Endodermal cell (in vitro differentiated cells): ENCODE data around the gene TSNAX. TPM values are rescaled to one million over a fixed set of nuclear protein-coding genes. Genes with fewer than 3 reads are reported as not detected.

ENCODE experiments used
- DNase-seq: peaks from one replicate; pipeline ENCODE4 v3.0.0-alpha.2; 2017
- H3K27ac ChIP-seq: 2 replicates; pipeline ENCODE4 v1.5.1; 2013; ENCODE audit warnings: mild to moderate bottlenecking, low read depth, low read length, moderate library complexity
- H3K27me3 ChIP-seq: 2 replicates; pipeline ENCODE4 v1.6.1; 2013; ENCODE audit warnings: mild to moderate bottlenecking, low read length, moderate library complexity; ENCODE audit not compliant: insufficient read depth, control insufficient read depth, poor library complexity, severe bottlenecking
- H3K36me3 ChIP-seq: 2 replicates; pipeline ENCODE4 v1.7.0; 2013; ENCODE audit warnings: mild to moderate bottlenecking, low read length, moderate library complexity; ENCODE audit not compliant: control insufficient read depth, insufficient read depth
- H3K4me1 ChIP-seq: one replicate; pipeline ENCODE4 v1.7.0; 2013; ENCODE audit warnings: low read length; ENCODE audit not compliant: control insufficient read depth, insufficient read depth
- H3K4me3 ChIP-seq: 2 replicates; pipeline ENCODE4 v1.5.1; 2013; ENCODE audit warnings: mild to moderate bottlenecking, low read length, moderate library complexity
- H3K9ac ChIP-seq: 2 replicates; pipeline ENCODE4 v1.6.1; 2013; ENCODE audit warnings: mild to moderate bottlenecking, low read length, moderate library complexity; ENCODE audit not compliant: poor library complexity, severe bottlenecking; ENCODE audit errors: extremely low read depth
- H3K9me3 ChIP-seq: 2 replicates; pipeline ENCODE4 v1.6.1; 2013; ENCODE audit warnings: mild to moderate bottlenecking, low read length, moderate library complexity; ENCODE audit not compliant: control insufficient read depth
- H3K27ac Mint-ChIP-seq: 2 replicates; pipeline ENCODE4 v1.8.0; 2020; ENCODE audit warnings: mixed read lengths
- H3K27me3 Mint-ChIP-seq: 2 replicates; pipeline ENCODE4 v1.8.0; 2021; ENCODE audit warnings: mild to moderate bottlenecking, mixed read lengths; ENCODE audit not compliant: insufficient read depth
- H3K36me3 Mint-ChIP-seq: 2 replicates; pipeline ENCODE4 v1.8.0; 2020; ENCODE audit warnings: low read depth, mixed read lengths
- H3K4me1 Mint-ChIP-seq: 2 replicates; pipeline ENCODE4 v1.8.0; 2020; ENCODE audit warnings: mixed read lengths
- H3K4me3 Mint-ChIP-seq: 2 replicates; pipeline ENCODE4 v1.8.0; 2020; ENCODE audit warnings: mild to moderate bottlenecking, moderate library complexity, mixed read lengths
- H3K9me3 Mint-ChIP-seq: 2 replicates; pipeline ENCODE4 v1.8.0; 2020; ENCODE audit warnings: mild to moderate bottlenecking, mixed read lengths
- CTCF ChIP-seq: fragments of 200-600 bp; sonication (generic); conservative IDR thresholded peaks from 2 replicates; pipeline ENCODE4 v1.5.0; 2021; ENCODE audit warnings: antibody characterized with exemption, mild to moderate bottlenecking
- WGBS, 2 experiments: methylation state at CpG; one replicate each; pipeline versions ENCODE4 v1.1.5 to v1.1.7; 2013; ENCODE audit warnings: missing lambda C conversion rate in 2 of 2, mixed read lengths in 1 of 2; ENCODE audit not compliant: insufficient coverage in 1 of 2, insufficient read length in 1 of 2; 5-methylcytosine and 5-hydroxymethylcytosine counted together
- total RNA-seq, 2 donors: library from RNA; stranded (reverse); fragmentation: NEBNext Ultra II Directional in 1 of 2; extraction: Animal tissue kit (Norgen Biotek cat#: 25700) in 1 of 2; gene quantifications; 2 replicates in 1 of 2; 3 replicates in 1 of 2; pipeline ENCODE4 v1.2.1, GENCODE V29; 2021

TSNAX gene
- total RNA-seq, 2 donors from 2014 or later = 38.3 to 45.6 TPM

DNA sequence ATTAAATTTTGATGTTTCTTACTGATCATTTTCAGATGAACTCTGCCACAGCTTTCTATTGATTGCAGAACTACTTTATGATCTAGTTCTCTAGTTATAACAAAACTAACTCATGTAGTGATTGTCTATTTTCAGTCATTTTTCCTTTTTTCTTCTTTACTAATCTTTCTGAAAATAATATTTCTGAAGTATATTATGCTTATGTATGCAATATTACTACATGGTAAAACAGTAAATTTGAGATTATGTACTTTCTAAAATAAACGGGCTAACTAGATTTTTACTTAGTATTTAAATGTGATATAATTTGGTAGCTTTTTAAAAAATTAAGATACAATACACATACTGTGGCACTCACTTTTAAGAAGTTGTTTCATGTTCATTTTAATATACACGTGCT lies 7.6 kb downstream of the TSNAX start:
- Mint-ChIP-seq H3K27ac (no peak overlapping the region), H3K36me3 (peaks cover 67% of the 10 kb centered on the region), H3K27me3 (no peaks in the 10 kb centered on the region), H3K4me3 (no peak overlapping the region), H3K4me1 (no peaks in the 10 kb centered on the region), H3K9me3 (peaks cover 15% of the 10 kb centered on the region)
- Histone ChIP-seq H3K4me1 (no peaks in the 10 kb centered on the region), H3K36me3 (peaks cover 62% of the 10 kb centered on the region), H3K9ac (no peak overlapping the region), H3K4me3 (no peak overlapping the region), H3K9me3 (peaks cover 21% of the 10 kb centered on the region), H3K27me3 (no peaks in the 10 kb centered on the region), H3K27ac (no peak overlapping the region)
- TF ChIP-seq CTCF = no peak
- no peak for DNase-seq
- WGBS, 2 experiments = 95% methylated on average over 1 of the region's 2 CpGs; no CpG with 5 or more reads in 1 of the 2 experiments

DNA sequence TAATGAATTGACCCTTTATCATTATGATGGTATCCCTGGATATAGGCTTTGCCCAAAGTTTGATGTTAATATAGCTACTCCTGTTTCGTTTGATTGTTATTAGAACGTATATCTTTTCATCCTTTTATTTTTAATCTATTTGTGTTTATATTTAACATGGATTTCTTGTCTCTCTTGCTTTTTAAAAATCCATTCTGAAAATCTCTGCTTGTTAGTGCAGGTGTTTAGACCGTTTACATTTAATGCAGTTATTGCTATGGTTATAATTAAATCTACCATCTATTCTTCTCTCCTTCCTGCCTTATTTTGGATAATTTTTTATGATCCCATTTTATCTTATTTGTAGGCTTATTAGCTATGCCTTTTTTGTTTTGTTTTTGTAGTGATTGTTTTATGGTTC lies 12.4 kb downstream of the TSNAX start:
- Histone ChIP-seq H3K4me3 (no peak overlapping the region), H3K9me3 (peaks cover 21% of the 10 kb centered on the region), H3K36me3 (peaks cover 88% of the 10 kb centered on the region), H3K27ac (no peak overlapping the region), H3K4me1 (no peaks in the 10 kb centered on the region), H3K27me3 (no peaks in the 10 kb centered on the region), H3K9ac (no peak overlapping the region)
- Mint-ChIP-seq H3K4me3 (no peak overlapping the region), H3K27ac (no peak overlapping the region), H3K4me1 (no peaks in the 10 kb centered on the region), H3K27me3 (no peaks in the 10 kb centered on the region), H3K36me3 (peaks cover 65% of the 10 kb centered on the region), H3K9me3 (peaks cover 15% of the 10 kb centered on the region)
- TF ChIP-seq CTCF = no peak
- no peak for DNase-seq
- no CpG with 5 or more reads among the region's 3 CpGs for WGBS, 2 experiments

DNA sequence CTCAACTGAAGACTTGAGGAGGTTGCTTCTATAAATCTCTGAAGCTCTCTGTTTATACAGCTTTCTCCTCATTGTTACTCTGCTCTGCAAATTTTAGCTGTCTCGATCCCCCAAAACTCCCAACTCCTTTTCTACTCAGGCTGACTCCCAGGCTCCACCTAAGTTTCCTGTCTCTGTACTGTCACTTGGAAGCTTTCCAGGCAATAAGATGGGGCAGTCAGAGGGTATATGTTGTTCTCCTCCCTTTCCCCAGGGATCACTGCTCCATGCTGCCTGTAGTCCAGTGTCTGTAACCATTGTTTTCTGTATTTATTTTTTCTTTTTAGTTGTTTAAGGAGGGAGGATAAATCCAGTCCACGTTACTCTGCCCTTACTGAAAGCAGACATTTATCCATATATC lies 13.4 kb downstream of the TSNAX start:
- WGBS, 2 experiments = 92 to 100% methylated on average over 1 of the region's 2 CpGs
- peaks cover 86% of the 10 kb centered on the region for H3K36me3 ChIP-seq
- H3K9me3 ChIP-seq = peaks cover 21% of the 10 kb centered on the region
- H3K4me1 Mint-ChIP-seq = no peaks in the 10 kb centered on the region
- peaks cover 15% of the 10 kb centered on the region for H3K9me3 Mint-ChIP-seq
- no peak for TF ChIP-seq CTCF
- H3K4me3 ChIP-seq = no peak overlapping the region
- H3K27ac Mint-ChIP-seq = no peak overlapping the region
- no peaks in the 10 kb centered on the region for H3K27me3 ChIP-seq
- H3K36me3 Mint-ChIP-seq = peaks cover 61% of the 10 kb centered on the region
- no peaks in the 10 kb centered on the region for H3K4me1 ChIP-seq
- H3K27ac ChIP-seq = no peak overlapping the region
- H3K9ac ChIP-seq = no peak overlapping the region
- no peak overlapping the region for H3K4me3 Mint-ChIP-seq
- DNase-seq = no peak
- no peaks in the 10 kb centered on the region for H3K27me3 Mint-ChIP-seq
